ENCODE results near the gene RAC2. TPM values are rescaled to one million over a fixed set of nuclear protein-coding genes. Genes with fewer than 3 reads are reported as not detected.

RAC2 gene
- total RNA-seq, 1 donor from 2014 or later = 11.5 TPM

DNA sequence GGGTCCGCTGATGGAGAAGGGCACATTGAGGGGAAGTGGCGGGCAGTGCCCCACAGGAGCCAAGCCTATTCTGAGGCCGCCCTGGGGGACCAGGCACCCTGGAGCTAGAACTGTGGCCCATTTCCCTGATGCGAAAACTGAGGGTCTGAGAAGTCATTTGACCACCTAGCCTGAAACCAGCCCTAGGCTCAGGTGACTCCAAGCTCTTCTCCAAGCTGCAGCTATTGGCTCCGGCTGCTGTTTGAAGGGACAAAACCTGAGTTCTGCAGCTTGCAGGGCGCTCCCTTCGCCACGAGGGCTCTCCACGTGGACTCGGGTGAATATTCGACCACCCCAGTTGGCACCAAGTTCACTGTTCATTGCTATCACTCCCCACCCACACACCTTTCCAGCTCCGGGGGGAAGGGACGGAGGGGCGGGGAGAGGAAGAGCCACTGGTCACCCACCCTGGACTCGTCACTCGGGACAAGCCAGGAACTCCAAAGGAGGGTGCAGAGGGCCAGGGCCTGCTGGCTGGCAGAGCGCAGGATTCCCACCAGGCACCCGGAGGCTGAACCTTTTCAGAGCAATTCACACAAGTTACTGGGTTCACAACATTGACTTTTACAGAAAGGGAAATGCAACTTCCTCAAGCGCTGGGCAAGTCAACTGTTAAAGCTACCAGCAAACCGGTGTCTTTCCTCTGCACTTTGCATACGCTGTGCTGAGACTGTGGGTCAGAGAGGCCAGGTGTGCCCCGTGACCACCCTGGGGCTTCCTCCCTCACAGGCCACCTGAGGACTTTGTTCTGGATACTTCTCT, 1.1 kb upstream of the RAC2 start:
- no peaks in the 10 kb centered on the region for H3K4me1 ChIP-seq
- TF ChIP-seq, protein P1, sequence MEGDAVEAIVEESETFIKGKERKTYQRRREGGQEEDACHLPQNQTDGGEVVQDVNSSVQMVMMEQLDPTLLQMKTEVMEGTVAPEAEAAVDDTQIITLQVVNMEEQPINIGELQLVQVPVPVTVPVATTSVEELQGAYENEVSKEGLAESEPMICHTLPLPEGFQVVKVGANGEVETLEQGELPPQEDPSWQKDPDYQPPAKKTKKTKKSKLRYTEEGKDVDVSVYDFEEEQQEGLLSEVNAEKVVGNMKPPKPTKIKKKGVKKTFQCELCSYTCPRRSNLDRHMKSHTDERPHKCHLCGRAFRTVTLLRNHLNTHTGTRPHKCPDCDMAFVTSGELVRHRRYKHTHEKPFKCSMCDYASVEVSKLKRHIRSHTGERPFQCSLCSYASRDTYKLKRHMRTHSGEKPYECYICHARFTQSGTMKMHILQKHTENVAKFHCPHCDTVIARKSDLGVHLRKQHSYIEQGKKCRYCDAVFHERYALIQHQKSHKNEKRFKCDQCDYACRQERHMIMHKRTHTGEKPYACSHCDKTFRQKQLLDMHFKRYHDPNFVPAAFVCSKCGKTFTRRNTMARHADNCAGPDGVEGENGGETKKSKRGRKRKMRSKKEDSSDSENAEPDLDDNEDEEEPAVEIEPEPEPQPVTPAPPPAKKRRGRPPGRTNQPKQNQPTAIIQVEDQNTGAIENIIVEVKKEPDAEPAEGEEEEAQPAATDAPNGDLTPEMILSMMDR (IDR thresholded peaks at IDR 0.05) = no peak
- no peak overlapping the region for H3K4me3 ChIP-seq
- H3K27me3 ChIP-seq = no peaks in the 10 kb centered on the region
- H3K36me3 ChIP-seq = no peaks in the 10 kb centered on the region
- H3K27ac ChIP-seq = no peak overlapping the region
- H3K9me3 ChIP-seq = no peaks in the 10 kb centered on the region
- intact Hi-C loops (cut with DNase I) = no loop called here
- DNase-seq (ENCODE audit: low spot score in 2 of 2) = no peak

DNA sequence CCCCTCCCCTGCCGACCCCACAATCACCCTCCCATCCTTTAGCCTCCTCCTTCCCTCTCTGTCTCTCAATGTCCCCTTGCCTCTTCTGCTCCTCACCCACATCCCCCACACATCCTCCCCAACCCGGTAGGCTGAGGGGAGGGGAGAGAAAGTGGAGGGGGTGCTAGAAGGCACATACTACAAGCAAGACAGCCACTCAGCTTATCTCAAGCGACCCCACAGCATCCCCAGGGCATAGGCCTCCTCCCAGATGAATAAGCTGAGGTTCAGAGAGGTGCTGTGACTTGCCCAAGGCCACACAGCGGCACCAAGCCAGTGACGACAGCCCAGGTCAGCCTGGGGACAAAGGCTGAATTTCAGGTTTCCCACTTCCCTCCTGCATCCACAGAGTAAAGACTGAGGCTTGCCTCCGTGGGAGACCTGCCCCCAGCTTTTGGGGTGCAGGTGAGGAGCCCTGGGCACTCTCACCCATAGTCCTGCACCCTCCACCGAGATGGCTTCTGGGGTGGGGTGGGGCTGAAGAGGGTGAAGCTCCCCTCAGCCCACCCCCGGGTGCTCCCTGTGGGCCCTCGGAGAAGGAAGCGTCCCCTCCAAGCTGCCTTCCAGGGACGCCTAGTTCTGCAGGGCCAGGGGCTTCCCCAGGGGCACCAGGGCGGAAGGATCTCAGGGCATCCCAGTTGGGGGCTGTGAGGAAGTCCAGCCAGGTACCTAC, 511 bp downstream of the RAC2 start:
- Histone ChIP-seq H3K27me3 (no peaks in the 10 kb centered on the region), H3K9me3 (no peaks in the 10 kb centered on the region), H3K27ac (no peak overlapping the region), H3K36me3 (no peaks in the 10 kb centered on the region), H3K4me3 (peak overlapping the region in 1 of 2 donors; percentile 26), H3K4me1 (no peaks in the 10 kb centered on the region)
- intact Hi-C loops (cut with DNase I) = no loop called here
- DNase-seq (ENCODE audit: low spot score in 2 of 2) = no peak
- TF ChIP-seq, protein P1 (IDR thresholded peaks at IDR 0.05) = no peak

DNA sequence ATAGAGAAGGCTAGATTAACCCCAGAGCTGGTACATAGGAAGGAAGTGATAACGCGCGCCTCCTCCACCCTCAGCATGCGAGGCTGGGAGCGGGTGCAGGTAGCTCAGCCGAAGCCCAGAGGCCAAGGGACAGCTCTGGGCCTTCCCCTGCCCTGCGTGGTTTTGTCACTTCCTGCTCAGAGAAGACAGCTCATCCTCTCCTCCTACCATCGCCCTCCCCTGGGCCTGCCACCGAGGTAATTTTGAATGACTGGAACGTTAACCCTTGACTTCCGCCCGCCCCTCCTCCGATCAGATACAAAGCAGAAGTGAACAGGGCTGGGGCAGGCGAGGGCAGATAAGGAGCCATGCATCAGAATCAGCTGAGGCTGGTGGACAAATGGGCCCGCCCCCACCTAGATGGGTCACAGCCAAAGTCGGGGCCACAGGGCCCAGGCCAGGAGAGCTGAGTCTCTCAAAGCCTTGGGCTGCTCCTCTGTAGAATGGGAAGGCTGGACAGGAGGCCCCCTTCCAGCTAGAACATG, 1.6 kb downstream of the RAC2 start:
- Histone ChIP-seq H3K4me3 (peak overlapping the region in 1 of 2 donors; percentile 26), H3K27me3 (no peaks in the 10 kb centered on the region)

DNA sequence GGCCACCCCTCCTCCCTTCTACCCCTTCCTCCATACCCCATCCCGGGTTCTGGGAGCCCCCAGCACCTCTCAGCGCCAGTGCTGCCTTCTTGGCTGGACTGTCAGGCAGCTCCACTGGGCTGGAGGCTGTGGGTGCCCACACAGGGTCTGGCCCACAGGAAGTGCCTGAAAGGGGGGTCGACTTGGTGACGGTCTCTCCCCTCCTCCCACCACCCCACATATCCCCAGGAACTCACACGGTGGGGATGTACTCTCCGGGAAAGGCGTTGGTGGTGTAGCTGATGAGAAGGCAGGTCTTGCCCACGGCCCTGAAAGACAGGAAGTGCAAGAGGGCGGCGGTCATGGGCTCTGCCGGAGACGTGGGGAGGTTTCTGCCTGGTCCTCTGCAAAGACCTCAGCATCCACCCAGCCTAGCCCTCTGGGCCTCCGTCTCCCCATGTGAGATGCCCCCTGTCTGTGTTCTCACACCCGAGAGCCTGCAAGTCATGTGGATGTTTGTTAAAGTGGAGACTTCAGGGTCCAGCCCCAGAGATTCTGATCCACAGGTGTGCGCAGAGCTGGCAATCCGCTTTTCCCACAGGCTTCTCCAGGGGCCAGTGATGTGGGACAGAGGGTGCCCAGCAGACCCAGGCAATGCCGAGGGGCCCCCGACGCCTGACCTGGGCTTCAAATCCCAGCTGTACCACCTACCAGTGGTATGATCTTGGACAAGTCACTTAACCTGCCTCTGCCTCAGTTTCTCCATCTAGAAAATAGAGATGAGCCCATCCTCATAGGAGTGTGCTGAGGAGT, 2.5 kb downstream of the RAC2 start:
- H3K4me3 ChIP-seq = peak overlapping the region in 1 of 2 donors; percentile 15
- no peaks in the 10 kb centered on the region for H3K9me3 ChIP-seq
- DNase-seq (ENCODE audit: low spot score in 2 of 2) = no peak
- TF ChIP-seq, protein P1 (IDR thresholded peaks at IDR 0.05) = no peak
- no peak overlapping the region for H3K27ac ChIP-seq
- H3K4me1 ChIP-seq = no peaks in the 10 kb centered on the region
- H3K36me3 ChIP-seq = no peaks in the 10 kb centered on the region
- intact Hi-C loops (cut with DNase I) = no loop called here
- no peaks in the 10 kb centered on the region for H3K27me3 ChIP-seq

More for the DNA sequence above, 1.6 kb downstream of the RAC2 start:
- no peaks in the 10 kb centered on the region for H3K9me3 ChIP-seq
- H3K27ac ChIP-seq = no peak overlapping the region
- intact Hi-C loops (cut with DNase I) = no loop called here
- no peaks in the 10 kb centered on the region for H3K36me3 ChIP-seq
- H3K4me1 ChIP-seq = no peaks in the 10 kb centered on the region
- TF ChIP-seq, protein P1 (IDR thresholded peaks at IDR 0.05) = no peak
- DNase-seq (ENCODE audit: low spot score in 2 of 2) = peak; percentile 47 to 80

DNA sequence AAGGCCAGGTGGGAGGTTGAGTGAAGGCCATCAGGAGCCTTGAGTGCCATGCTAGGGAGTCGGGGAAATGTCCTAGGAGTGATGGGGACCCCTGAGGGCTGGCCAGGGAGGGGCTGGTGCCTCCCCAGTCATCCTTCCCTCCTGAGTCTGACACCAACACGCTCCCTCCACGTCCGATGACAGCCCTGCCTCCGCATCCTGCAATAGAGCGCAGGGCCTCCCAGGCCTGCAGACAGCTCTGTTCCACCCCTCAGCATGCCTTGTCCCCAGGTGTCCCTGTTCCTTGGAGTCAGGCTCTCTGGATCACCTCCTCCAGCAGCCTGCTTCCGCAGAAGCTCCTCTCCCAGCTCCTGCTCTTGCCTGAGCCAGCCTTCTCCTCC, 3.1 kb downstream of the RAC2 start:
- DNase-seq (ENCODE audit: low spot score in 2 of 2) = no peak
- no peaks in the 10 kb centered on the region for H3K27me3 ChIP-seq

More for the DNA sequence above, 3.1 kb downstream of the RAC2 start:
- TF ChIP-seq, protein P1 (IDR thresholded peaks at IDR 0.05) = no peak
- intact Hi-C loops (cut with DNase I) = no loop called here
- Histone ChIP-seq H3K27ac (no peak overlapping the region), H3K4me3 (no peak overlapping the region), H3K4me1 (no peaks in the 10 kb centered on the region), H3K9me3 (no peaks in the 10 kb centered on the region), H3K36me3 (no peaks in the 10 kb centered on the region)
